Melanocyte of skin (primary cell): ENCODE measurements around the gene PLEKHG7. TPM values are rescaled to one million over a fixed set of nuclear protein-coding genes. Genes with fewer than 3 reads are reported as not detected.

Experiments
- total RNA-seq, 2 donors: library from RNA; depleted of rRNA; stranded (reverse); fragments of >200 nt; gene quantifications; 2 replicates each; pipeline ENCODE4 v1.2.3, GENCODE V29; 2012

Gene PLEKHG7, protein sequence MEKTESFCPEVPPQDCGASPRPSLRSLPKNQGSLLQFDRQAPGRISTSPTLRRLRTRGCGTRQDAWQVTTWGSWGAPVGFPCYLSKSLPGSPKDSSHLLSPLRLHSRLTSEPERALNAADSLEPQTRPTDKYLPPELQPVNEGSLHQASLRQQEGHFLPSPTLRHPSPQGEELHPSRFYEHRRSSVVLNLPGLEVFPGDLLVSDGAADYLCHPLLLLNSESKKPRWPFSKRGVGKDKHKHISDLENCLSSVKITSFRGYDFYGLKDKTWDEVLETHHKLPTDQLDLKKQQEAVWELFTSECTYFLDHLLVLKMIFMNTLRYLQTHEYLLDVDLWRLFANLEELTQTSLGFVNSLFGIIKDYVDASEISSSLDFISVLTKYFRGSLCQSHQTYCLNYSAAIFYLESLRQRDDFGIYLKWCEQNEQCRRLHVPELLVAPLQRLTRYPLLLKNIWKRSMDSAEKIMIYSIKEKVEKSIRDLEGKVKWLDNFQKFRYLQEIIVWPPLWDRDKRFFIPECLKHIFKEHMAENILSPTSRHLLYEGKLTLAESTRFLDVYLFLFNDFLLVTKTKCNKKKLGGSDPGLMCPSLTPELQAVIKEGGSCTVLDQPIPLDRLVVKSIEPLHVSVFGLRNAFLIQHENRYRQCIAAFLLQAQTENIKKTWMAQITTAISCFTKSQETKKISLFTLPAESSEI
- total RNA-seq, result not detected

DNA sequence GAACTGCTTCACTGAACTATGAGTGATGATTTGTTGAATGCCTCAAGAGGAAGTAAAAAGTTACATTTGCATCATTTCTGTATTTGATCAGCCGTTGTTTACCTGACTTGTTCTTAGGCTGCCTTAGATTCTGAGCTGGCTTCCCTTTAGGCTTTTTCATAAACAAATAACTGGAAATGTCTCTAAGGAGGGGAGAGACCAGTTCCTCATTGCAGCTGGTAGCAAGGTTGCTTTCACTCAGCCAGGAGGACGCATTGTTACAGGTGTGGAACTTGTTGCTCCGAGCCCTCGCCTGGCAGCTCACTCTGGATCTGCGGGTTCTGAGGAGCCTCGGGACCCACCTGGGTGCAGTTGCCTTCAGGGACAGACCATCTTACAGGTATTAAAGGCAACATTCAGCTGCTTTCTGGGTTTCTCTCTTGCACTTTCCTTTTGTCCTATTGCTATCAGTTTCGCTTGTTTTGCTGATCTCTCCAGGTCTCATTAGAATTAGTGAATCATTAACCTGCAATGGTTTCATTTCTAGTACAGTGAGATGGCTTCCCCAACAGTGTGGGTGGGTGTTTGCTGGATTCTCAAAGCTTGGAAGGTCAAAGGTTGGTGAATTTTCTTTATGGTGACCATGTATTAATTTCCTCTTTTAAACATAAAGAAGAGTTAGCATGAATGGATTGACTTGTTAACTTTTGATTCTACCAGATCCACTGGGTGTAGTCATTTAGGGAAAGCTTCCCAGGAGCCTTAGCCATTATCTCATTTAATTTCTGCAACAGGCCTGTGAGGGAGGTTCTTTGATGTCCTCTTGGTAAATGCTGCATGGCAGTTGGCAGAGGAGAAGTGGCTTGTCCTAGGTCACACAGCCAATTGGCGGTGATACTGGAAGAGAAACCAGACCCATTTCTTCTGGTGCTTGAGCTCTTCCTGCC is at the start of gene PLEKHG7:
Gene PLEKHG7, plus strand, starts transcription at position 236 of the 926 bp plus-strand sequence. CDS start 3,643 bp downstream, outside the sequence.

Other genes with a start within 250 kb of the PLEKHG7 start
- 10 to 100 TPM; 10.7 to 16.5 TPM for gene EEA1, start 226.3 kb downstream of the PLEKHG7 start, total RNA-seq